CD4-positive, CD25-positive, alpha-beta regulatory T cell (primary cell): ENCODE measurements around the gene CNPY1. TPM values are rescaled to one million over a fixed set of nuclear protein-coding genes. Genes with fewer than 3 reads are reported as not detected.
A peak's percentile ranks its signal among the peaks of the same experiment; 100 is the strongest.

ENCODE experiments used
- ATAC-seq, 2 donors: fragments of 150-1000 bp; cut with Tn5 transposase; one replicate each; pipeline ENCODE4 v1.10.0; 2021; ENCODE audit warnings: low read depth in 2 of 2, moderate number of reproducible peaks in 2 of 2, moderate library complexity in 1 of 2
- DNase-seq, 3 donors: peaks; one replicate each; pipeline versions ENCODE4 v3.0.0 to v3.0.0-alpha.2; 2012 to 2022; ENCODE audit warnings: mixed read lengths in 1 of 3
- H3K27ac ChIP-seq: one replicate; pipeline ENCODE4 v1.7.0; 2013; ENCODE audit warnings: mild to moderate bottlenecking, low read length; ENCODE audit not compliant: insufficient read depth, poor library complexity, severe bottlenecking
- H3K27me3 ChIP-seq: one replicate; pipeline ENCODE4 v1.7.0; 2013; ENCODE audit warnings: low read length; ENCODE audit not compliant: control insufficient read depth, insufficient read depth
- H3K36me3 ChIP-seq: one replicate; pipeline ENCODE4 v1.7.0; 2013; ENCODE audit warnings: mild to moderate bottlenecking, low read length, moderate library complexity; ENCODE audit not compliant: control insufficient read depth, insufficient read depth
- H3K4me1 ChIP-seq: 2 replicates; pipeline ENCODE4 v1.7.0; 2013; ENCODE audit warnings: mild to moderate bottlenecking, low read length; ENCODE audit not compliant: insufficient read depth, control insufficient read depth, poor library complexity, severe bottlenecking
- H3K4me3 ChIP-seq: one replicate; pipeline ENCODE4 v1.7.0; 2013; ENCODE audit warnings: low read depth, mild to moderate bottlenecking, low read length, moderate library complexity
- H3K9me3 ChIP-seq, 2 experiments: 1 replicate in 1 of 2; 2 replicates in 1 of 2; pipeline ENCODE4 v1.7.0; 2013; ENCODE audit warnings: low read length in 2 of 2, mild to moderate bottlenecking in 1 of 2, moderate library complexity in 1 of 2; ENCODE audit not compliant: control insufficient read depth in 2 of 2
- H3K27ac Mint-ChIP-seq, 3 donors: one replicate each; pipeline ENCODE4 v1.8.0; 2020 to 2022; ENCODE audit warnings: mild to moderate bottlenecking in 3 of 3, mixed read lengths in 3 of 3, moderate library complexity in 2 of 3
- H3K27me3 Mint-ChIP-seq: one replicate; pipeline ENCODE4 v1.8.0; 2022; ENCODE audit warnings: mild to moderate bottlenecking, mixed read lengths
- H3K36me3 Mint-ChIP-seq: one replicate; pipeline ENCODE4 v1.8.0; 2020; ENCODE audit warnings: mixed read lengths
- H3K4me1 Mint-ChIP-seq, 4 donors: one replicate each; pipeline ENCODE4 v1.8.0; 2020 to 2022; ENCODE audit warnings: mixed read lengths in 4 of 4, mild to moderate bottlenecking in 1 of 4
- H3K4me3 Mint-ChIP-seq, 4 donors: one replicate each; pipeline ENCODE4 v1.8.0; 2020 to 2022; ENCODE audit warnings: mild to moderate bottlenecking in 4 of 4, mixed read lengths in 4 of 4, moderate library complexity in 3 of 4
- H3K9me3 Mint-ChIP-seq, 7 donors: one replicate each; pipeline ENCODE4 v1.8.0; 2020 to 2022; ENCODE audit warnings: mixed read lengths in 7 of 7, mild to moderate bottlenecking in 3 of 7, moderate library complexity in 2 of 7
- polyA plus RNA-seq, 4 donors: library from polyadenylated mRNA; unstranded; fragments of 300-500 nt; fragmentation: Illumina TruSeq; gene quantifications; one replicate each; pipeline ENCODE4 v1.2.3, GENCODE V29; 2021
- total RNA-seq: library from RNA; stranded (reverse); gene quantifications from one replicate; pipeline ENCODE4 v1.2.3, GENCODE V29; 2022

CNPY1 gene
- total and polyA plus RNA-seq, 5 donors from 2014 or later, result not detected

DNA sequence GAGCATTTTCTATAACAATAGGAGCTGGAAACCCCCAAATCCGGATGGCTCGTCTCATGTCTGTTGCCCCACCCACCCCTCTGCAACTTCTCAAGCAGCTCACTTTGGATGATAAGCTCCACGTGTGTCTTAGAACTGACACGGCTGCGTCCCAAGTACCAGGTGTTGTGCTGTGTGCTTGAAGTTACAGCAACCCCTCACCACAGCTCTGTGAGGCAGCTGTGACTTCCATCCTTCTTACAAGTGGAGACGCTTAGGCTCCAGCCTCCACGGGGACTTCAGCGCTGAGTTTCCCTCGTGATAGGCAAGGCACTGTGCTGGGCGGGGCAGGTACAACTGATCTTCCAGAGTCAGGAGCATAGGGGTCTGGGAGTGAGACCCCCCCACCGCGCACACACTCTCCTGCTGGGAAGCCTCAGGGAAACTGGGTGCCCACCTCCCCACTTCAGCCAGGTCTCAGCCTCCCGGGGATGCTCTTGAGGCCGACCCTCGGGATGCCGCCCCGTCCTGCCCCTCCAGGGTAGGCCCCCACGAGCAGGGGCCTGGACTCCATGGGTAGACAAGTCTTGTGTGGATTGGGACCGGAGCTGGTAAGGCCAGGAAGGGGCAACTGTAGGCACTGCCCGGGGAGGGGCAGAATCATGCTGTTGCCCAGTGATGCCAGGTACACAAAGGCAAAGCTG, 57.1 kb downstream of the CNPY1 start:
- peaks cover 4% of the 10 kb centered on the region for H3K27me3 ChIP-seq

GRCh38 chr7:155488483-155489127, 57.8 kb downstream of the CNPY1 start:
- Histone ChIP-seq H3K27me3 (peaks cover 3% of the 10 kb centered on the region), H3K4me1 (peaks cover 18% of the 10 kb centered on the region), H3K9me3 (no peaks in the 10 kb centered on the region), H3K27ac (no peak overlapping the region), H3K36me3 (no peaks in the 10 kb centered on the region), H3K4me3 (no peak overlapping the region)
- peaks cover 3% of the 10 kb centered on the region for H3K36me3 Mint-ChIP-seq
- no peak overlapping the region for H3K27ac Mint-ChIP-seq
- peak overlapping the region in 1 of 4 donors; percentile 49 for H3K4me3 Mint-ChIP-seq
- peaks cover 5 to 21% (median 16%) of the 10 kb centered on the region in 4 donors for H3K4me1 Mint-ChIP-seq
- H3K9me3 Mint-ChIP-seq, result peaks cover 0 to 1% (median 0%) of the 10 kb centered on the region in 7 donors
- peaks cover 25% of the 10 kb centered on the region for H3K27me3 Mint-ChIP-seq
- no peak for ATAC-seq
- no peak for DNase-seq

More for the DNA sequence above, 57.1 kb downstream of the CNPY1 start:
- H3K27ac Mint-ChIP-seq, result peak overlapping the region in 1 of 3 donors; percentile 75
- Histone ChIP-seq H3K4me3 (no peak overlapping the region), H3K27ac (no peak overlapping the region), H3K9me3 (no peaks in the 10 kb centered on the region), H3K36me3 (no peaks in the 10 kb centered on the region), H3K4me1 (peaks cover 18% of the 10 kb centered on the region)
- peak overlapping the region in 3 of 4 donors; percentile 22 to 49 (median 46) for H3K4me3 Mint-ChIP-seq
- ATAC-seq (no peak), DNase-seq (no peak)
- peaks cover 5 to 21% (median 16%) of the 10 kb centered on the region in 4 donors for H3K4me1 Mint-ChIP-seq
- peaks cover 28% of the 10 kb centered on the region for H3K27me3 Mint-ChIP-seq
- H3K36me3 Mint-ChIP-seq, result peaks cover 3% of the 10 kb centered on the region
- peaks cover 0 to 1% (median 0%) of the 10 kb centered on the region in 7 donors for H3K9me3 Mint-ChIP-seq

- peaks cover 5 to 21% (median 16%) of the 10 kb centered on the region in 4 donors for H3K4me1 Mint-ChIP-seq
- DNase-seq, result no peak
- no peak overlapping the region for H3K4me3 Mint-ChIP-seq
- peaks cover 18% of the 10 kb centered on the region for H3K4me1 ChIP-seq
- H3K27ac Mint-ChIP-seq, result no peak overlapping the region
- H3K36me3 Mint-ChIP-seq, result peaks cover 3% of the 10 kb centered on the region
- H3K9me3 ChIP-seq, result no peaks in the 10 kb centered on the region
- peaks cover 0 to 1% (median 0%) of the 10 kb centered on the region in 7 donors for H3K9me3 Mint-ChIP-seq
- ATAC-seq, result no peak
- peaks cover 2% of the 10 kb centered on the region for H3K27me3 ChIP-seq
- no peaks in the 10 kb centered on the region for H3K36me3 ChIP-seq
- H3K4me3 ChIP-seq, result no peak overlapping the region
- peaks cover 26% of the 10 kb centered on the region for H3K27me3 Mint-ChIP-seq
- H3K27ac ChIP-seq, result no peak overlapping the region
Observed at GRCh38 chr7:155487509-155488482, 58.6 kb downstream of the CNPY1 start.

DNA sequence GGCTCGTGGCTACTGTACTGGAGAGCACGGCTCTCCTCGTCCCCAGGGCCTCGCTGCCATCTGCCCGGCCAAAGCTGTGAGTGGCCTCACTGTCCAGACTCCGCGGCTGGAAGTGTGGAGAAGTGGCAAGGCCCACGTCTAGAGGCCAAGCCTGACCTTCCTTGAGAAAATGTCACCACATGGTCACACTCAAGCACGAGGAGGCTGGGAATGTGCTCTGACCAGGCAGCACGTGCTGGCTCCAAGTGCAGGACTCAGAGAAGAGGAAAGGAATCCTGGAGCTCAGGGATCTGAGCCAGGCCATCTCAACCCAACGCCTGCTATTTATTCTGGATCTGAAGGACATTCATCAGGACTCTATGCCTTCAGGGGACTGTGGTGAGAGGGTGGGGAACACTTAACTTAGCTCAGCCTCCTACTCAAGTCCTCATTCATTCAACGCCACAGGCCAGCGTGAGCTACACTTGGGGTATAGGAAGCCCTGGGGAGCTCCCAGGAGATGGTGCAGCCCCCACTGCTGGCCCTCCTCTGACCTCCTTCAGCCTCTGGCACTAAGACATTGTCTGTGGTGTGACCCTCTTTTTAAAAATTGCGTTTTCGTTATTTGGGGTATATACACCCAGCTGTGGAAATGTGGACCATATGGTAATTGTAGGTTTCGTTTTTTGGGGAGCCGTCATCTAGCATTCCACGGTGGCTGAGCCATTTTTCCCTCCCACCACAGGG, 59.4 kb downstream of the CNPY1 start:
- Mint-ChIP-seq H3K36me3 (peaks cover 3% of the 10 kb centered on the region), H3K9me3 (peaks cover 0 to 5% (median 0%) of the 10 kb centered on the region in 7 donors), H3K27ac (no peak overlapping the region), H3K4me1 (peaks cover 5 to 18% (median 12%) of the 10 kb centered on the region in 4 donors), H3K4me3 (no peak overlapping the region), H3K27me3 (peaks cover 19% of the 10 kb centered on the region)
- ATAC-seq, result no peak
- H3K36me3 ChIP-seq, result no peaks in the 10 kb centered on the region
- H3K4me3 ChIP-seq, result no peak overlapping the region
- peaks cover 18% of the 10 kb centered on the region for H3K4me1 ChIP-seq
- H3K27me3 ChIP-seq, result peaks cover 2% of the 10 kb centered on the region
- H3K27ac ChIP-seq, result no peak overlapping the region
- DNase-seq, result no peak
- no peaks in the 10 kb centered on the region for H3K9me3 ChIP-seq

- Histone ChIP-seq H3K27me3 (peaks cover 2% of the 10 kb centered on the region), H3K36me3 (no peaks in the 10 kb centered on the region), H3K9me3 (no peaks in the 10 kb centered on the region), H3K4me1 (no peaks in the 10 kb centered on the region), H3K4me3 (no peak overlapping the region), H3K27ac (no peak overlapping the region)
- no peaks in the 10 kb centered on the region for H3K36me3 Mint-ChIP-seq
- no peak overlapping the region for H3K27ac Mint-ChIP-seq
- no peak for DNase-seq
- no peak for ATAC-seq
- peak overlapping the region in 1 of 4 donors; percentile 21 for H3K4me3 Mint-ChIP-seq
- H3K27me3 Mint-ChIP-seq, result peaks cover 14% of the 10 kb centered on the region
- peaks cover 0 to 7% (median 0%) of the 10 kb centered on the region in 7 donors for H3K9me3 Mint-ChIP-seq
- H3K4me1 Mint-ChIP-seq, result peaks cover 0 to 5% (median 4%) of the 10 kb centered on the region in 4 donors
Observed at GRCh38 chr7:155484483-155485399, 61.6 kb downstream of the CNPY1 start.

DNA sequence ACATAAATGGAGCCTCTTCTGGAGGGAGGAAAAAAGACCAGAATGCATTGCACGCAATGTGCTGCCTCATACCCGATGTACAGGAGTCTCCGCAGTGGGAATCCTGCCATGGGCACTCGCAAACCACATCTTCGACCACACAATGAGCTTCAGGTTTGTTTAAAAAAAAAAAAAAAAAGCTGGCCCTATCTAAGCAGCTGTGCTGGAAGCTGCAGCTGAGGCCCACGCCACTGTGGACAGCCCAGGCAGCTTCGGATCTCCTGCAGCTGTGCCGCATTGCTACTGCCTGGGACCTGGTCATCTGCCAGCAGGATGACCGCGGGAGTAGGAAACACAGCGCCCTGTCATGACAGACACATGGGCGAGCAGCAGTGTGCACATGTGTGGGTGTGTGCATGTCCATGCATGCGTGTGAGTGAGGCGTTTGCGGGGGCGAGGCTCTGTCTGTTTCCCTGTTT, 62.5 kb downstream of the CNPY1 start:
- Histone ChIP-seq H3K27ac (peak overlapping the region; percentile 41), H3K27me3 (peaks cover 2% of the 10 kb centered on the region), H3K36me3 (no peaks in the 10 kb centered on the region), H3K4me3 (no peak overlapping the region), H3K9me3 (no peaks in the 10 kb centered on the region), H3K4me1 (no peaks in the 10 kb centered on the region)
- no peak for ATAC-seq
- Mint-ChIP-seq H3K27me3 (peaks cover 15% of the 10 kb centered on the region), H3K27ac (no peak overlapping the region), H3K36me3 (no peaks in the 10 kb centered on the region), H3K4me1 (peaks cover 0 to 3% (median 2%) of the 10 kb centered on the region in 4 donors), H3K4me3 (no peak overlapping the region), H3K9me3 (peaks cover 0 to 7% (median 0%) of the 10 kb centered on the region in 7 donors)
- no peak for DNase-seq
